Astrocyte of the cerebellum (primary cell): ENCODE results near the gene CRMP1.

ENCODE experiments used
- DNase-seq: peaks from one replicate; pipeline ENCODE4 v3.0.0-alpha.2; 2011; ENCODE audit warnings: low read depth
- H3K4me3 ChIP-seq: 2 replicates; pipeline ENCODE4 v1.5.1; 2011; ENCODE audit warnings: mild to moderate bottlenecking, low read depth, low read length, moderate library complexity
- CTCF ChIP-seq: IDR thresholded peaks from 2 replicates; pipeline ENCODE4 v1.5.1; 2012; ENCODE audit warnings: low read length, low read depth, moderate library complexity, mild to moderate bottlenecking; ENCODE audit errors: missing control alignments
- in situ Hi-C: cut with HindIII; loops from 2 replicates; pipeline ENCODE4 v1.10.0; 2017; ENCODE audit warnings: low sequenced_read_pairs

The CRMP1 gene

DNA sequence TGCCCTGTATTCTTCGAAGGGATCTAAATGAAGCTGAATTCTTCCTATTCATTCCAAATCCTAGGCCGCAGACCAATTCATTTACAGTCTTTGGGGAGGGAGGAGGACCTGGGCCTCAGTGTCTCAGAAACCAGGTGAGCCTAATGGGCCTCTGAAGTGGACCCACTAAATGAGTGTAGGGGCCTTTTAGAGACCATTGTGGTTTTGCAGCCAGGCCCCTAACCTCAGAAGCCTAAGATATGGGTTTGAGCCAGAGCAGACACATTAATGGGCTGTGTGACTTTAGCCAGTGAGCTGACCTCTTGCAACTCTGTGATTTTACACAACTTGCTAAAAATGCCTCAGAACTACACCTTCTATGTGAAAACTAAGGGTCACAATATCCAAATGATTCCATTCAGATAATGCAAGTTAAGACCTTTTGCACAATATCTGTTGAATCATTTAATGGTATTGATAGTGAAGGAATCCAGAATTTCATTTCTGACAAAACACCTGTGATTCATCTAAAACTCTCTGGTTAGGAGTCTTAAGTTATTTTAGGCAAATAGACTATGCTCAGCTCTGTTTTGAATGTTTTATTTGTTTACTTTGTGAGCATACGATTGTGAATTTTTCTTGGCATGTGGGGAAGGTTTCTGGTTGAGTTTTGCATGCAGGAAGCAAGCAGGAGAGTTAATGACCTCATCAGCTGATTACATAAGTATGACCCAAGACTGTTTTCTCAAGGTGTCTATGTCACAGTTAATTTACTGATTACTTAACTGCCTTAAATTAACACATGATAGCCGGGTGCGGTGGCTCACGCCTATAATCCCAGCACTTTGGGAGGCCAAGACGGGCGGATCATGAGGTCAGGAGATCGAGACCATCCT lies 106.8 kb downstream of the CRMP1 start:
- DNase-seq, result peak; percentile 59
- TF ChIP-seq CTCF, result no peak

GRCh38 chr4:5784960-5785611 lies 107.8 kb downstream of the CRMP1 start:
- no peak for TF ChIP-seq CTCF
- DNase-seq, result no peak
- in situ Hi-C loops, result no loop called here
- H3K4me3 ChIP-seq, result no peak overlapping the region

More for the DNA sequence above, 106.8 kb downstream of the CRMP1 start:
- no peak overlapping the region for H3K4me3 ChIP-seq
- in situ Hi-C loops, result no loop called here

- DNase-seq, result no peak
- TF ChIP-seq CTCF, result no peak
- in situ Hi-C loops, result no loop called here
- no peak overlapping the region for H3K4me3 ChIP-seq
These were observed 108.9 kb downstream of the CRMP1 start for GRCh38 chr4:5784021-5784420.

DNA sequence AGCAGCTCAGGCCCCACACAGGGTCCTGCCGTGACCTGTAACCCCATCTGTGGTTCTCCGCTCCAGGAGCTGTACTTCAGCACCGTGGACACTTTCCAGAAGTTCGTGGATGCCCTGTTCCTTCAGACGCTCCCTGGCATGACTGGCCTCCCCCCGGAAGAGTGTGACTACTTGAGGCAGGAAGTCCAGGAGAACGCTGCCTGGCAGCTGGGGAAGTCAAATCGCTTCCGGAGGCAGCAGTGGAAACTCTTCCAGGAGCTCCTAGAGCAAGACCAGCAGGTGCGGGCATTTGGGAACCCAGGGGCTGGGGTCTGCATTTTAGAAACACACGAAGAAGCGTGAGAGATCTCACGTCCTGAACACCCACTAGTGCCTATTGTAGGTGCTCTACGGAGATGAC lies 109.4 kb downstream of the CRMP1 start:
- in situ Hi-C loops, result no loop called here
- TF ChIP-seq CTCF, result no peak
- H3K4me3 ChIP-seq, result no peak overlapping the region
- no peak for DNase-seq

DNA sequence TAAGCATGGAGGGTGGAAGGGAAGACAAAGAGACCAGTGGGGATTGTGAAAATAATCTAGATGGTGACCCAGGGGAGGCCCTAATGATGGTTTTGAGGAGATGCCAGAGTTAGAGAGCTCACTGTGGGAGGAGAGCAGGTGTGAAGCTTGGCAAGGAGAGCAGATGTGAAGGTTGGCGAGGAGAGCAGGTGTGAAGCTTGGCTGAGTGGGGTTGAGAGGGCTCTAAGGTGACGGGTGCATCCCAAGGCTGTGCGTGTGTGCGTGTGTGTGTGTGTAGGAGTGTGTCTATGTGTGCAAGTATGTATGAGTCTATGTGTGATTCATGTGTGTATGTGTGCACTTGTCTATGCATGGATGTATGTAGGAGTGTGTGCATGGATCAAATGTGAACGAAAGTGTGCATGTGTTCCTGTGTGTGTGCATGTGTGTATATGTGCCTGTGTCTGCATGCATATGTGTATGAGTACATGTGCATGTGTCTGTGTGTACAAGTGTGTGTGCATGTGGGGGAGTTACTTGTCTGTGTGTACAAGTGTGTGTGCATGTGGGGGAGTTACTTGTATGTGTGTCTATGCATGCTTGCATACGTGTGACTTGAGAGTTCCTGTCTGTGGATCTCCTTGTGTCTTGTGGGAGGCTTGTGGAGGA lies 109.9 kb downstream of the CRMP1 start:
- H3K4me3 ChIP-seq, result no peak overlapping the region
- DNase-seq, result no peak
- in situ Hi-C loops, result no loop called here
- no peak for TF ChIP-seq CTCF

- no peak for TF ChIP-seq CTCF
- H3K4me3 ChIP-seq, result no peak overlapping the region
- in situ Hi-C loops, result no loop called here
- DNase-seq, result no peak
These were observed 111.2 kb downstream of the CRMP1 start for GRCh38 chr4:5781691-5782090.
